Measurements from ENCODE around the gene MLLT6.
A peak's percentile ranks its signal among the peaks of the same experiment; 100 is the strongest.

DNA sequence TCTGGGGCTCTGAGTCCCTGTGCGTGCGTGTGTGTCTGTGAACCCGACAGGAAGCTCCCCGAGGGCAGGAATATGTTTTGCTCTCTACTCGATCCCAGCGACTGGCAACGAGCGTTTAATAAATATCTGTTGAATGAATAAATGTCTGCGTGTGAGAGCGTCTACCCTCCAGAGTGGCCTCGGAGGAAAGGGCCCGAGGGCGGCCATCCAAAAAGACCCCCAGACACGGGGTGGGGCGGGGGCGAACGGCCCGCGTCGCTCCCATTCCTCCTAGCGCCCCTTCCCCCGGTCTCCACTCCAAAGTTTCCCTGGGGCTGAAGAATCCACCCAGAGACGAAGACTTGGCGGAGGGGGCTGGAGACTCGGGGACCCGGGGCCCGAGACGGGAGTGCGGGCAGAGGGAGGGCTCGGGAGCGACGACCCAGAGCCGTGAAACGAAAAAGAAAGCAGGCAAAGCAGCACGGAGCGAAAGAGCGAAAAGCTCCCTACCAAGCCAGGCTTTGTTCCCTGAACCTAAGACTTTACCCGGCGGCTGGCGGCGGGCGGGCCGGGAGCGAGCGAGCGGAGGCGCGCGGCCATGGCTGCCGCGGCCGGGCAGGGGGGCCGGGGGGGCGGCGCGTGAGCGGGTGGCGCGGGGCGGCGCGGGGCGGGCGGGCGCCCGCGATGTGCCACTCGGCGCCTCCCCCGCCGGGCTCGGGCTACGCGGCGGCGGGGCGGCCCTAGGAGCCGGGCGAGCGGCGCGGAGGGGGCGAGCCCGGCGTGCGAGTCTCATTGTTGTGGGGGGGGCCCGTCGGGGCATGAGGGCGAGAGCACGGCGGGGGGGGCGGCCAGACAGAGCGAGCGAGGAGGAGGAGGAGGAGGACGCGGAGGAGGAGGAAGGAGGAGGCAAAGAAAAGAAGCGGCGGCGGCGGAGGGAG is at the start of gene MLLT6:
- TF ChIP-seq EZH2phosphoT487 (IDR thresholded peaks at IDR 0.05) (peak; percentile 55), EZH2 (IDR thresholded peaks at IDR 0.05) (peak; percentile 19)
- TF ChIP-seq, protein P1, sequence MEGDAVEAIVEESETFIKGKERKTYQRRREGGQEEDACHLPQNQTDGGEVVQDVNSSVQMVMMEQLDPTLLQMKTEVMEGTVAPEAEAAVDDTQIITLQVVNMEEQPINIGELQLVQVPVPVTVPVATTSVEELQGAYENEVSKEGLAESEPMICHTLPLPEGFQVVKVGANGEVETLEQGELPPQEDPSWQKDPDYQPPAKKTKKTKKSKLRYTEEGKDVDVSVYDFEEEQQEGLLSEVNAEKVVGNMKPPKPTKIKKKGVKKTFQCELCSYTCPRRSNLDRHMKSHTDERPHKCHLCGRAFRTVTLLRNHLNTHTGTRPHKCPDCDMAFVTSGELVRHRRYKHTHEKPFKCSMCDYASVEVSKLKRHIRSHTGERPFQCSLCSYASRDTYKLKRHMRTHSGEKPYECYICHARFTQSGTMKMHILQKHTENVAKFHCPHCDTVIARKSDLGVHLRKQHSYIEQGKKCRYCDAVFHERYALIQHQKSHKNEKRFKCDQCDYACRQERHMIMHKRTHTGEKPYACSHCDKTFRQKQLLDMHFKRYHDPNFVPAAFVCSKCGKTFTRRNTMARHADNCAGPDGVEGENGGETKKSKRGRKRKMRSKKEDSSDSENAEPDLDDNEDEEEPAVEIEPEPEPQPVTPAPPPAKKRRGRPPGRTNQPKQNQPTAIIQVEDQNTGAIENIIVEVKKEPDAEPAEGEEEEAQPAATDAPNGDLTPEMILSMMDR (IDR thresholded peaks at IDR 0.05), result no peak
